COR-L47 (cell line): ENCODE data around the gene ORMDL3.
"Not testable (repeated sequence)": the region's sequence is repeated elsewhere in the genome, so short reads cannot be mapped to it uniquely, and the experiment has no call there.

Experiments used
- DNase-seq: peaks from one replicate; lab custom pipeline; 2025; lab: John Stamatoyannopoulos, UW

The ORMDL3 gene

DNA sequence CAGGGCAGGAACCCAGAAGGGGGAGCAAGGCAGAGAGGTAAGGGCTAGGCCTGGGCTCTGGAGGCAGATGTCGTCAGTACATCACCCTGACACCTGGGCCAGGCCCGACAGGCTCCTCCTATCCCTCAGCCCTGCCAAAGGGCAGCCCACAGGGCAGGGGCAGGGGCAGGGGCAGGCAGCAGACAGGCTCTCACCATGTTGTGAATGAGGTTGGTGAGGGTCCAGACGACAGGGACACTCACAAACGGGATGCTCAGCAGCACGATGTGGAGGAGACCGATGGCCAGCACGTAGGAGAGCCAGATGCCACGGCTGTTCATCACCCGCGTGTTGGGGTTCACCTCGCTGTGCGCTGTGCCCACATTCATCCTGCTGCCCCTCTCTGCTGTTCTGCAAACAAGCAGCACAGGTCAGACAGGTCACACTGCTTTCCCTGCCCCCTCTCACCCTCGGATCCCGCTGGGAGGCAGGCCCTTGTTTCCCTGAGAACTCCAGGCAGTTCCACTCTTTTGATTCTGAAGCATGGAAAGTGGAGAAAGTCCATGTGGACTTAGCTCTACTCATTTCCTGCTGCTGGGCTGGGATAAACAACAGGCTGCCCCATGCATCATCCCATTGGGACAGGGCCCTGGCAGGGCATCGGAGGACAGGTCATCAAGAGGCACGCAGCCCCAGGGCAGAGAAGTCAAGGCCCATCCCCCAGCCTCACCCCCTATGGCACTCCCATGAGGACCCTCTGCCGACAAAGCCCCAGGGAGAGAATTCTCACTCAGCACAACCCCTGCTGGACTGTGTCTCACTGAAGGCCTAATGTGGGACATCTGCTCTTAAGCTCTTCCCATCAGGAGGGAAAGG is 3.3 kb downstream of the ORMDL3 start:
- no peak for DNase-seq

DNA sequence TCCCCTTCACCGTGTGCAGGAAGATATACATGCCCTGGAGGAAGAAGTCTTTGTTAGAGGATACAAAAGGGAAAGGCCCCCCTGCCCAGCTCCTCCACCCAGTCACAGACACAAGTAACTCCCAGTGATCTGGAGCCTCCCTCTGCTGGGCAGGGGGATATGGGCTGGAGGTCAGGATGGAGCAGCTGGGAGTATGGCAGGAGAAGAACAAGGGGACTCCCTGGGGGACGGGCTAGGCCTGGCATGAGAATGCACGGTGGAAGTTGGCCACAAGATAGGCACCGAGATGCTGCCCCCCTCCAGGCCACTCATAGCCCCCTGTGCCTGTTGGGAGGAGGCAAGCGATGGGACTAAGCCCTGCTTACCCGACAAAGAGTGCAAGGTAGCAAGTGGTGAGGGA is 4.2 kb downstream of the ORMDL3 start:
- no peak for DNase-seq

DNA sequence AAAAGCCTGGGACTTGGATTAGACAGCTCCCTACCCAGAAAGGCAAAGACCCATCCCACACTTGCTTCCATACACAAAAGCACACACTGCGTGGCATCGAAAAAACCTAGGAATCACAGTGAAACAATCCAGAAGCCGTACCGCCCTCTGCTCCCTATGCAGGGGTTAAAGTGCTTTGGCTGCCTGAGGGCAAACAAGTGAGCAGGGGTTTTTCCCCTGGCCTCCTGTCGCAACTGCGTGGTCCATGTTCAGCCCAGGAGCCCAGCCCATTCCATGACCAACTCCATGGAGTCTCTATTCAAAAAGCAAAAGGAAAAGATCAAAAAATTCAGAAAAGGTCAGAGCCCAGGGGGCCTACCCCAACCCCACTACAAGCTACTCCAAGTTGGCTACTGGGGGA is 5.4 kb downstream of the ORMDL3 start:
- no peak for DNase-seq

DNA sequence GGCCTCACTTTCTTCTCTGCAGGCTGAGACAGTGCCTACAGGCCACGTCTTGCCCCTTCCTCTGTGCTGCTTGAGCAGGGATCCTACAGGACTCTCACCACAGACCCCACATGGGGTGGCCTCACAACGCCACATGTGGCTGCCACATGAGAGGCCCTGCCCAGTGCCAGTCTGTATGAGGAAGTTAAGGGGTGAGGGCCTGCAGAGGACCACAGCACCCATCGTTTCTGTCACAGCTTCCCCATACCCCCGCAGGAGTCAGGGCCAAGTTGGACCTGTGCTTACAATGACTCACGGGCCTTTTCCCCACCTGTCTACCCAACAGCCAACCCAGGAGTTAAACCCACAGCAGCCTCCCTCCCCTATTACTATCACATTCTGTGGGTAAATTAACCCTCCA is 6.1 kb downstream of the ORMDL3 start:
- no peak for DNase-seq

DNA sequence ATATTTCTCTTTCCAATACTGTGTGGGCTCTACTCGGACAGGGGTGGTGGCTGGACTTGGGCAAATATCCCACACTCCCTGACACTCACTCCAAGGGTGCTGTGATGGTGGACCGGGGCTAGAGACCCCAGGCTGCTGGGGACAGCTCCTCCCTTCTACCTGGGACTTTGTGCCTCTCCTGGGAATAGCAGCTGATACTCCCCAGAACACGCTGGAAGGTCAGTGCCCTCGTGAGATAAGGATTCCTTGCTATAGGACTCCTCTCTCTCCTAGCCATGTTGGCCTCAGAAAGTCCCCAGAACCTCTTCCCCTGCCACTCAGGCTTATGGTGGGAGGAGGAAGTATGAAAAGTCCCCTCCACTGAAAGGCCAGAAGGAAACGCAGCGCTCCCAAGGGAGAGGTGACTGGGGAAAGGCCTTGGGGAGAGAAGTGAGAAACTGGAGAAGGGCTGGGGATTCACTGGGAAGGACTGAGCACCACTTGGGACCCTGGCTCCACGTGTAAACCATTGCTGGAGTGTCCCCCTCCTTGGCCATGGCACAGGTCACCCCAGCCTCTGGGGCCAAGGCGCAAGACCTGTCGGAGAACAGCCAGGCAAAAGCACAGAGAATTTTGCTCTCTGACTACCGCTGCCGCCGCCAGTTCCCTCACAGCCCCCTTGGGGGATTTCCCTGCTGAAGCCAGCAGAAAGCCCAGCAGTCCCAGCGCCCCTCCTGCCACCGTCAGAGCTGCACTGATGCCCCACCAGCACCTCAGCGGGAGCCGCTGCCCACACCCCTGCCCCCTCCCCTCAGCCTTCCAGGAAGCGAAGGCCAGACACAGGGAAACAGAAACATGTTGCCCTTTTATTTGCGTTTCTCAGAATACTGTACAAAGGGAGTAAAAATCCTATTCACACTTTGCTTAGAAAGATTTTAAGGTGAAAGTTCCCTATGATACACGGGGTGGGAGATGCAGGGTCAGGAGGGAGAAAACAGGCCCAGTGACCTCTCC is 6.9 kb downstream of the ORMDL3 start:
- DNase-seq: no peak

DNA sequence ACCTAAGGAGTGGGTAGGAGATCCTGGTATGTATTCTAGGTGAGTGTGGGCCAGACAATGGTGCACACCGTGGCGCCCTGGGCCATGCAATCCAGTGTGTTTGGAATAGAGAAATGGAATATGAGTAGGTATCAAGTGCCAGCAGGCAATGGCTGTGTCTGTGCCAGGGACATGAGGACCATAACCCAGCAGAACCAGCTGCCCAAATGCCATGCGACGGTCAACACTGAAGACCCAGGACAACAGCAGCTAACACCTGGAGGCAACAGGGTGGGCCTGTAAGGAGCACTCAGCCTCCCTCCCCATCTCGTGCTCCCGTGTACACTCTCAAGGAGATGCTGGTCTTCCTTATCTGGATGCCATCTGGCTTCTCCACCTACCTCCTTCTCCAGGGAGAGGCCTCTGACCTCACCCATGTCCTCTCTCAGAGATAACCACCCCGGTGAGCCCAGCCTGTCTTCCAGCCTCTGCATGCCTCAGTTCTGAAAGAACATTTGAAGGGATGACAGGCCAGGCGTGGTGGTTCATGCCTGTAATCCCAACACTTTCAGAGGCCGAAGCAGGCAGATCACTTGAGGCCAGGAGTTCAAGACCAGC is 8.2 kb downstream of the ORMDL3 start:
- DNase-seq: no peak

DNA sequence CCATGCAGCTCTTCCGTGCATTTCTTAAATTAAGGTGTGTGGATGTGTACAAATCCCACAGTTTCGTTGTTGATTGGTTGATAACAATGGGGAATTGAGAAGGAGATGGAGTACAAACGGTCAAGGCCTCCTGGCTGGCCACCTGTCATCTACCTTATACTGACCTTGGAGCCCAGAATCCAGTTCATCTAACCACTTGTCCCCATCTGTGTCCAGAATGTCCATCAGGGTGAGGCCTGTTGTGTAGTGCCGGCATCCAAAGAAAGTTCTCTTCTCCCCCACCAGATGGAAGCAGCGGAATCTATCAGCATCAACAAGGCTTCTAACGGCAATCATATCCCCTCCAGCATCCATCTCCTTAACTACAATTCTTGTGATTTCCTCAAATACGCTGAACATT is 10.5 kb downstream of the ORMDL3 start:
- DNase-seq: no peak

DNA sequence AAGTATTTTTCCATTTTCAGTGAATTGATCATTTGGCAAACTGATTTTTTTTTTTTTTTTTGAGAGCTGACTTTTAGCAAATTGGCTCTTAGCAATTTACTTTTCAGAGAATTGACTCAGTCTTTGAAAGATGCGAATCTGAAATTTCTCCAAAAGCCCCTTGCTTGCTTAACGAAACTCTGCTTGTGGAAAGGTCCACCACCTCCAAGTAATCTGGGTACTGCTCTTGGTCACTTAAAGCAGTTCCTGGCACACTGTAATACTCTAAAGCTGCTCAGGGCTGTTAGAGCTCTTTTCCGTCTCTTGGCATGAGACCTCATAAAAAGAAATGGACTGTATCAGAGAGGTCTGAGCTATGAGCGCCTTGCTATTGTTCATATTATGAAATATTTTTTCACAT is 11.8 kb downstream of the ORMDL3 start:
- no peak for DNase-seq

DNA sequence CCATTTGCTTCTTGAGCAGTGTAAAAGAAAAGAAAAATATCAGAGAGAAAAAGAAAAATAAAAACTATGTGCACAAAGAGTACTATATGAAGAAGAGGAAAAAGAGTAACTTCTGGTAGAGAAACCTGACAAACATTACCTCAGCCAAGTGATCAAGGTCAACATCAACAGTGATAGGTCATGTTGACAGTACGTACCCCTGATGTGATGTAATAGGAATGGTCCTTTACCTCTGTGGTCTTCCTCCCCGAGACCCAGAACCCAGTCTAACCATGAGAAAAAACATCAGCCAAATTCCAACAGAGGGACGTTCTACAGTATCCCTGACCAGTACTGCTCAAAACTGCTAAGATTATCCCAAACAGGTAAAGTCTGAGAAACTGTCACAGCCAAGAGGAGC is 13.4 kb downstream of the ORMDL3 start:
- DNase-seq: no peak

DNA sequence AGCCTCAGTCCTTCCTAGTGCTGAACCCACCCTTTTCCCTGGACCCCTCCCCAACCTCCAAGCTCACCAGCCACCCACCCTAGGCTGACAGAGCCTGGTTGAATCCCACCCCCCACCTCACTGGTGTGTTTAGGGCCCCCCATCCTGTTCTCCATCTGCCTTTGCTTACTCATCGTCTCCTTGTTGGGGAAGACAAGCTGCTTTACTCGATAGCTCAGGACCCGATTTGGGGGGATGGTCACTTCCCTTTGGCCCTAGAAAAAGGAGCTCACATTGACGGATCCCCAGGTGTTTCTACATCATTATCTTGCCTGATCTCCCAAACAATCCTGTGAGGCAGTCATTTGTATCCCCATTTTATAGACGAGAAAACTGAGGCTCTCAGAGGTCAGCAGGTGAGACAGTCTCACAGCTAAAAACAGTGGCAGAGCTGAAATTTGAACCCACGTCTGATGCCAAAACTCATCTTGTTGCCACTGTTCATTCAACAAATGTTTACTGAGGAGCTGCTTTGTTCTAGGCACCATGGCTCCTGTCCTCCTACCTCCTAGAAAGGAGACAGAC is 18.5 kb downstream of the ORMDL3 start:
- DNase-seq: no peak

DNA sequence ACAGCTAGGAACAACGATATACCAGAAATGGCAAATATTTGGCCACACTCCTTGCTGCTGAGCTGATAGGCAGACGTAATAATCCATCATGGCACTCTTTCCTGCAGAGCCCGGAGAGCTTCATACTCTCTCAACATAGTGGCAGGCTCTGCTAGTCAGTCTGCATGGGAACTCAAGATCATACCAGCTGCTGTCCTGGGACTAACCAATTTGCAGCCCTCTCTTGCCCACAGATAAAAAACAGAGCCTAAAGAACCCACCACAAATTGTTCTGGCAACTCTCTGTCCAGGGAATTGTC is 22.5 kb downstream of the ORMDL3 start:
- DNase-seq: no peak

DNA sequence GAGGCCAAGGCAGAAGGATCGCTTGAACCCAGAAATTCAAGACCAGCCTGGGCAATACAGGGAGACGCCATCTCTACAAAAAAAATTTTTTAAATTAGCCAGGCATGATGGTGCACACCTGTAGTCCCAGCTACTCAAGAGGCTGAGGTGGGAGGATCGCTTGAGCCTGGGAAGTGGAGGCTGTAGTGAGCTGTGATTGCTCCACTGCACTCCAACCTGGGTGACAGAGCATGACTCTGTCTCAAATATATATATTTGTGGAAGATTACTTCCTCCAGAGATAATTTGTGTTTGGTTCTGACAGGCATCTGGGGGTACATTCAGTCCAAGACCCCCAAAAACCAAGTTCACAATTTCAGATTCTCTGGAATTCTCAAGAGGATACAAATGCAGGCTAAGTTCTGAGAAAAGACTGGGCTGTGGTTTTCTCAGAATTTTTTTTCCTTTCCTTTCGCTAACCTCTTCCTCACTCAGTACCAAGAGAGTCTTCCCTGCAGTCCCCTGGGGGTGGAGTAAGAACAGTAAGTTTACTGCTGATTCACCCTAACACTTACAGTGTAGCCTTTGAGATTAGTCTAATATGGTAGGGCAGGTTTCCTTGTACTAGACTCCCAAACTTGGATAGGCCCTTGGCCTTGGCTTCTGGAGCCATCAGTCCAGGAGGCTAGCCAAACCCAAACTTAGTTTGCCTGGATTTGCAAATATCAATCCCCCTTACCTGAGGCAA is 24.1 kb downstream of the ORMDL3 start:
- DNase-seq: no peak

DNA sequence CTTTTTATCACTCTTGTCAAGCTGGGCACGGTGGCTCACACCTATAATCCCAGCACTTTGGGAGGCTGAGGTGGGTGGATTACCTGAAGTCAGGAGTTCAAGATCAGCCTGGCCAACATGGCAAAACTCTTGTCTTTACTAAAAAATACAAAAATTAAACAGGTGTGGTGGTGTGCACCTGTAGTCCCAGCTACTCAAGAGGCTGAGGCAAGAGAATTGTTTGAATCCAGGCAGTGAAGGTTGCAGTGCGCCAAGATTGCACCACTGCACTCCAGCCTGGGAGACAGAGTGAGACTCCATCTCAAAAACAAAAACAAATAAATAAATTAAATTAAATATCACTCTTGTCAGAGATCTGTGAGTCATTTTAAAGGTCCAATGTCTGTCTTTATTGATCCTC is 25.4 kb downstream of the ORMDL3 start:
- not testable (repeated sequence) for DNase-seq

DNA sequence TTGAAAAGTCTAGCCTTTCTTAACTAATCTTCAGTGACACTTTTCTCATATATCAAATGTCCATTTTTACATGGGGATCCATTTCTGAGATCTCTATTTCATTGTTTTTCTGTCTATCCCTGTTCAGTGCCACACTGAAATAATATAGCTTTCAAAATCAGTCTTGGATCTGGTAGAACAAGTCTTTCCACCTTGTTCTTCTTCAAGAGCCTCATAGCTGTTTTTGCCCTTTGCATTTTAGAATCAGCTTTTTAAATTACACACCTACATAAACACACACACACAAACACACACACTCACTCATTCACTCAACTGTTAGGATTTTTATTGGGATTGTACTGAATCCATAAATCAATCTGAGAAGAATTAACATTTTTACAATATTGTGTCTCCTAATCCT is 28.2 kb downstream of the ORMDL3 start:
- no peak for DNase-seq

DNA sequence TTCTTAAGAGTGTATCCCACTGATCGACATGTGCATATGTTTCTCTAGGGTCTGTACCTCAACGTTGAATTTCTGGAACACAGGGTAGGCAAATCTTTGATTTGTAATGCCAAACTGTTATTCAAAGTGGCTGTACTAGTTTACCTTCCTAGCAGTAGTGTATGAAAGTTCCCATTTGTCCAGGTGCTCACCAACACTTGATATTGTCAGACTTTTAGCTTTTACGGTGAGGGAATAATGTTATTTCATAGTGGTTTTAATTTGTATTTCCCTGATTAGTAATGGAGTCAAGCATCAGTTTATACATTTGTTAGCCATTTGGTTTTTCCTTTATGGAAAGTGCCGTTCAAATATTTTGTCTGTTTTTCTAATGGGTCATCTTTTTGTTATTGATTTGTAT is 29.3 kb downstream of the ORMDL3 start:
- no peak for DNase-seq

DNA sequence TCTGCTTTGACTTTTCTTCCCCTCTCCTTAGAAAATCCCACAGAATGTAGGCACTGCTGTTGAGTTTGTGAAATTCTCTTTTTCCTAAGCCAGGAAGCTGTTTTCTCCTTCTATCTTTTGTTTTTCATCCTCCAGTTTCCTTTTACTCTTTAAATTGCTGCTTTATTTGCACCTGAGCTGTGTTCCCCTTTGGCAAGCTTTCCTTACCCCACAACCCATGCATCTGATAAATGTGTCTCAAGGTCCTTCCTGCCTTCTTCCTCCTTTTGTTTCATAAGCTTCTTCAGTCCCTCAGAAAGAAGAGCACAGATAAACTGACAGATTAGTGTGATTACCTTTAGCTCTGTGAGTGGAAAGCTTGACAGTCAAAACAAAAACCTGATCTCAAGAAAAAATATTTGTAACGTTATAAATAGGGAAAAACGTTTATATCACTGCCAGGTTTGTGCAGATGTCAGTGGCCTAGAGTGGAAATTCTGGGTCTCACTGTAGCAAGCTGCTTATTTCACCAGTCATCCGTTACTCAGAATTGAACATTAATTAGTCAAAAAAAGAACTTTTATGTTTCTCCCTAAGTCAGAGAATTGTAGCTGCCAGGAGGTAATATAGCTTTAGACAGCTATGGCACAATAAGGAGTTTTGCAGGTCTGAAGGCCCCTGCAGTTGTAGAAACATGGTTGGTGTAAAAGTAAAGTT is 32.6 kb downstream of the ORMDL3 start:
- no peak for DNase-seq

DNA sequence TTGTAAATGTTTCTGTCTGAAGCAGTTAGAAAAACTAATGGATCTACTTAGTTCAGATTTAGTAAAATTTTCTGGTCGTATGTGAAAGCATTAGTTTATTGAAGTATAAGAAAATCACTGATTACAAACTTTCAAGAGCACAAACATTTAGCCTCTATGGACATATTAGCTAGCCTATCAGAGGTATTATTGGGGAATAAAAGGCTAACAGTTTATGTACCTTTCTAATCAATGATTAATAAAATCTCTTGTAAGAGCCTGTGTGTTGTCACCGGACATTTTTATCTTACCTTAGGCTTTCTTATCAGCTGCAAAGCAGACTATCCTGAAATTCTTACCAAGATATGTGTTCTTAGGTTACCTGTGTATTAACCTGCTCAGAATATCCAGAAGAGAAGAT is 38.2 kb downstream of the ORMDL3 start:
- no peak for DNase-seq

DNA sequence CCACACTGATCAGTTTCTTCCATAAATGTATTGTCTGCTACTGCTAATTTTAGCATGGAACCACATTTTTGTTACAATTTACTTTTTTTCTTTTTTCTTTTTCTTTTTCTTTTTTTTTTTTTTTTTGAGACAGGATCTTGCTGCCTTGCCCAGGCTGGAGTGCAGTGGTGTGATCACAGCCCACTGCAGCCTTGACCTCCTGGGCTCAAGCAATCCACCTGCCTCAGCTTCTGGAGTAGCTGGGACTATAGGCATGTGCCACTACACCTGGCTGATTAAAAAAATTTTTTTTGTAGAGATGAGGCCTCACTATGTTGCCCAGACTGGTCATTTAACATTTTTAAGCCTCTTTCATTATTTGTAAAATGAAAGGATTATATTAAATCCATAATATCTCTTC is 40.3 kb downstream of the ORMDL3 start:
- no peak for DNase-seq

DNA sequence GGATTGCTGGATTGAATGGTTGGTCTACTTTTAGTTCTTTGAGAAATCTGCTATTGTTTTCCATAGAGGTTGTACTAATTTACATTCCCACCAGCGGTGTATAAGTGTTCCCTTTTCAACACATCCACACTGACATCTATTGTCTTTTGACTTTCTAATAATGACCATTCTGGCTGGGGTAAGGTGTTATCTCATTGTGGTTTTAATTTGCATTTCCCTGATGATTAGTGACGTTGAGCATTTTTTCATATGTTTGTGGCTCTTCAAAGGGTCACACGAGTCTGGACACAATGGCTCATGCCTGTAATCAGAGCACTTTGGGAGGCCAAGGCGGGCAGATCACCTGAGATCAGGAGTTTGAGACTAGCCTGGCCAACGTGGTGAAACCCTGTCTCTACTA is 41.3 kb downstream of the ORMDL3 start:
- not testable (repeated sequence) for DNase-seq

DNA sequence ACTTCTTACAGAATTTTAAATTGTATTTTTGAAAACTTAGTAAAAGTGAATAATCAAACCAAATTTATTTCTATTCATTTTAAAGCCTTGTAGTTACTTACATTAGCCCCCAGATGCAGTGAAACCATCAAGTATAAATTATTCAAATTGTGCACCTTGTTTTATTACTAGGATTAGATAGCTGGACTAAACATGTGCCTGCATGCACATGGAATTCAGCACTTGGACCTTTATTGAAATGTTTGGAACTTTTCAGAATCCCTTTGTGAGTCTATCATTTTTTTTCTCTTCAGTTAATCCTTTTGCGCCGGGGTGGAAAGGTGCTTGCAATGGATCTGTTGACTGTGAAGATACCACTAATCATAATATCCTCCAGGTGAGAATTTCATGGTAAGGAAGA is 54.6 kb downstream of the ORMDL3 start:
- DNase-seq: no peak

DNA sequence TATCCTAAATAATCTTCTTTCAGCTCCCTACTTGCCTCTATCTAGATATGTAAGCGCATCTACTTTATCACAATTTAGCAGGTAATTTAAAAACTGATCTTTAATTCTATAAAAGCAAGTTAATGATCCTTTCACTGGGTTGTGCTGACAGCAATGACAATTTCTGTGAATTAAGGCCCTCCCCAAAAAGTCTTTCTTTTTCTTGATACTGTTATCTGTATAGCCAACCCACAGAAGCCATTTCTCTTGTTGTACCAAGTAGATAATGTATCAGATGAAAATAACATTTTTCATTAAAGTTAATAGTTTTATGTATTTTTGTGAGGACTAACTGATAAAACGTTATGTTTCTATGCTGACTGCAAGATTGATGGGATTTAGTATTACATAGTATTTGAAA is 55.6 kb downstream of the ORMDL3 start:
- DNase-seq: no peak
